Astrocyte of the cerebellum (primary cell): ENCODE results near the gene SLC2A5.

ENCODE experiments used
- DNase-seq: peaks from one replicate; pipeline ENCODE4 v3.0.0-alpha.2; 2011; ENCODE audit warnings: low read depth
- H3K4me3 ChIP-seq: 2 replicates; pipeline ENCODE4 v1.5.1; 2011; ENCODE audit warnings: mild to moderate bottlenecking, low read depth, low read length, moderate library complexity
- CTCF ChIP-seq: IDR thresholded peaks from 2 replicates; pipeline ENCODE4 v1.5.1; 2012; ENCODE audit warnings: low read length, low read depth, moderate library complexity, mild to moderate bottlenecking; ENCODE audit errors: missing control alignments
- in situ Hi-C: cut with HindIII; loops from 2 replicates; pipeline ENCODE4 v1.10.0; 2017; ENCODE audit warnings: low sequenced_read_pairs

The SLC2A5 gene

GRCh38 chr1:9010781-9011323 is 58.6 kb downstream of the SLC2A5 start:
- DNase-seq, result no peak
- in situ Hi-C loops, result no loop called here
- TF ChIP-seq CTCF, result no peak
- no peak overlapping the region for H3K4me3 ChIP-seq

GRCh38 chr1:9009438-9010370 is 59.7 kb downstream of the SLC2A5 start:
- in situ Hi-C loops, result no loop called here
- no peak for DNase-seq
- TF ChIP-seq CTCF, result peak; percentile 62
- no peak overlapping the region for H3K4me3 ChIP-seq

- H3K4me3 ChIP-seq, result no peak overlapping the region
- TF ChIP-seq CTCF, result no peak
- in situ Hi-C loops, result no loop called here
- no peak for DNase-seq
Measured at GRCh38 chr1:9008236-9008635, 61.2 kb downstream of the SLC2A5 start.

GRCh38 chr1:9006956-9007615 is 62.3 kb downstream of the SLC2A5 start:
- TF ChIP-seq CTCF, result no peak
- DNase-seq, result no peak
- in situ Hi-C loops, result no loop called here
- no peak overlapping the region for H3K4me3 ChIP-seq

GRCh38 chr1:9005395-9005708 is 64.1 kb downstream of the SLC2A5 start:
- TF ChIP-seq CTCF, result no peak
- no peak overlapping the region for H3K4me3 ChIP-seq
- in situ Hi-C loops, result no loop called here
- DNase-seq, result no peak

- in situ Hi-C loops, result no loop called here
- peak; percentile 70 for DNase-seq
- peak; percentile 99 for TF ChIP-seq CTCF
- H3K4me3 ChIP-seq, result no peak overlapping the region
Measured at GRCh38 chr1:9004700-9005394, 64.6 kb downstream of the SLC2A5 start.
